Skeletal muscle tissue (tissue), 4 donors: ENCODE data around the gene UBE3A. TPM values are rescaled to one million over a fixed set of nuclear protein-coding genes. Genes with fewer than 3 reads are reported as not detected.

ENCODE experiments used
- H3K27ac ChIP-seq: one replicate; pipeline ENCODE4 v1.7.0; 2013; ENCODE audit warnings: mild to moderate bottlenecking, low read depth, low read length, inconsistent platforms
- H3K27me3 ChIP-seq, 3 donors: one replicate each; pipeline ENCODE4 v1.7.0; 2013; ENCODE audit warnings: low read length in 3 of 3; ENCODE audit not compliant: control insufficient read depth in 3 of 3, insufficient read depth in 3 of 3
- H3K36me3 ChIP-seq, 3 donors: one replicate each; pipeline ENCODE4 v1.7.0; 2013; ENCODE audit warnings: low read length in 3 of 3; ENCODE audit not compliant: control insufficient read depth in 3 of 3, insufficient read depth in 3 of 3
- H3K4me1 ChIP-seq, 3 donors: one replicate each; pipeline ENCODE4 v1.7.0; 2013; ENCODE audit warnings: low read length in 3 of 3, mild to moderate bottlenecking in 3 of 3; ENCODE audit not compliant: control insufficient read depth in 3 of 3, insufficient read depth in 3 of 3
- H3K4me3 ChIP-seq, 3 donors: one replicate each; pipeline ENCODE4 v1.7.0; 2013; ENCODE audit warnings: low read length in 3 of 3
- H3K9ac ChIP-seq, 3 donors: one replicate each; pipeline ENCODE4 v1.7.0; 2013; ENCODE audit warnings: low read length in 3 of 3, mild to moderate bottlenecking in 3 of 3, moderate library complexity in 2 of 3, low read depth in 1 of 3
- H3K9me3 ChIP-seq, 3 donors: one replicate each; pipeline ENCODE4 v1.7.0; 2013; ENCODE audit warnings: low read length in 3 of 3; ENCODE audit not compliant: control insufficient read depth in 3 of 3
- total RNA-seq: library from RNA; depleted of rRNA; stranded (reverse); fragments of >200 nt; gene quantifications from one replicate; pipeline ENCODE4 v1.2.3, GENCODE V29; 2014
- donor health status: Osteomylitis.

Gene UBE3A
- total RNA-seq, 1 donor from 2014 or later = 218 TPM

GRCh38 chr15:25362545-25362944 lies 76.3 kb downstream of the UBE3A start:
- Histone ChIP-seq H3K27me3 (no peaks in the 10 kb centered on the region), H3K4me3 (no peak overlapping the region), H3K9me3 (no peaks in the 10 kb centered on the region), H3K9ac (peak overlapping the region in 1 of 3 donors; percentile 20), H3K4me1 (peaks cover 0 to 8% (median 4%) of the 10 kb centered on the region in 3 donors), H3K36me3 (peaks cover 0 to 9% (median 0%) of the 10 kb centered on the region in 3 donors), H3K27ac (peak overlapping the region; percentile 69)

- Histone ChIP-seq H3K36me3 (peaks cover 0 to 3% (median 0%) of the 10 kb centered on the region in 3 donors), H3K9me3 (no peaks in the 10 kb centered on the region), H3K27ac (no peak overlapping the region), H3K4me3 (no peak overlapping the region), H3K4me1 (peaks cover 6 to 11% (median 11%) of the 10 kb centered on the region in 3 donors), H3K27me3 (no peaks in the 10 kb centered on the region), H3K9ac (no peak overlapping the region)
Measured at GRCh38 chr15:25347707-25348106, 91.1 kb downstream of the UBE3A start.

GRCh38 chr15:25346371-25346770 lies 92.5 kb downstream of the UBE3A start:
- H3K9ac ChIP-seq = peak overlapping the region in 2 of 3 donors; percentile 34 to 36
- H3K27me3 ChIP-seq = no peaks in the 10 kb centered on the region
- peak overlapping the region; percentile 43 for H3K27ac ChIP-seq
- H3K9me3 ChIP-seq = no peaks in the 10 kb centered on the region
- H3K4me1 ChIP-seq = peaks cover 6 to 11% (median 11%) of the 10 kb centered on the region in 3 donors
- peak overlapping the region in 1 of 3 donors; percentile 23 for H3K4me3 ChIP-seq
- peaks cover 0 to 7% (median 0%) of the 10 kb centered on the region in 3 donors for H3K36me3 ChIP-seq

DNA sequence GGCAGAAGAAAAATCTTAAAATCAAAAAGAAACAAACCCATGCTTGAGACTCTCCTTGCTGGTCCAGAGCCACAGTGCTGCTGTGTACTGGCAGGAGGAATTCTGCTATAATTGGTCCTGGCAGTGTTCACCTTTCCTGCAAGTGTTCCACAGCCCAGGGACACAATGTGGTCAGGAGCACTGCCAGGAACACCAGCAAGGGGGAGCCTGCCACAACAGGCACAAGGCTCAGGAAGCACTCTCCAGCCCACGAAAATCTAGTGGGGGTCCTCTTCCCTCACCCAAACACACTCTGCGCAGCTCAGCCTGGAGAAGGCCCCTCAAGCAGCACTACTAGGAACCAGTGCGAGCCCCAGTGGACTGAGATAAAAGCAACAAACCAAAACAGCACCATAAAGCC lies 92.9 kb downstream of the UBE3A start:
- peak overlapping the region in 1 of 3 donors; percentile 23 for H3K4me3 ChIP-seq
- H3K9ac ChIP-seq = peak overlapping the region in 2 of 3 donors; percentile 34 to 36
- H3K4me1 ChIP-seq = peaks cover 6 to 11% (median 11%) of the 10 kb centered on the region in 3 donors
- no peaks in the 10 kb centered on the region for H3K27me3 ChIP-seq
- peak overlapping the region; percentile 43 for H3K27ac ChIP-seq
- H3K36me3 ChIP-seq = peaks cover 0 to 7% (median 0%) of the 10 kb centered on the region in 3 donors
- H3K9me3 ChIP-seq = no peaks in the 10 kb centered on the region

DNA sequence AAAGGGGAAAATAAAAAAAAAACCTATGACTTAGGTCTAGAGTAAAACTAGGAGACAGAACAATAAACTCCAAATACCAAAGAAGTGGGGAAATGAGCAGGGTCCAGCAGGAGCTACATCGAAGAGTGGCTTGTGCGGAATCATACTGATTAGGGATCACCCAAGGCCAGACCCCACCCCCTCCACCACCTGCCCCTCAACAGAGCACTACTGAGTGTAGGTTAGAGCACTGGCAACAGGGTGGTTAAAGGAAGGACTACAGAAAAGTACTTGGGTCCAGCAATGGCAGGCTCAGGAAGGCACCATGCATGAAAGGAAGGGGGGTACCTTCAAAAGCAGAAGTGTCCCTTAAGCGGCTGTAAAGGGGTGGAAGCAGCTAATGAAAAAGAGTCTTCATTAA lies 96.2 kb downstream of the UBE3A start:
- H3K9ac ChIP-seq = no peak overlapping the region
- no peak overlapping the region for H3K27ac ChIP-seq
- no peaks in the 10 kb centered on the region for H3K9me3 ChIP-seq
- H3K4me3 ChIP-seq = no peak overlapping the region
- no peaks in the 10 kb centered on the region for H3K27me3 ChIP-seq
- peaks cover 0 to 16% (median 10%) of the 10 kb centered on the region in 3 donors for H3K36me3 ChIP-seq
- peaks cover 6 to 11% (median 7%) of the 10 kb centered on the region in 3 donors for H3K4me1 ChIP-seq

- H3K27ac ChIP-seq = no peak overlapping the region
Measured at GRCh38 chr15:25339431-25339830, 99.4 kb downstream of the UBE3A start.

GRCh38 chr15:25335279-25335678 lies 103.5 kb downstream of the UBE3A start:
- H3K9ac ChIP-seq = no peak overlapping the region
- H3K9me3 ChIP-seq = no peaks in the 10 kb centered on the region
- H3K36me3 ChIP-seq = peaks cover 0 to 21% (median 13%) of the 10 kb centered on the region in 3 donors
- H3K4me1 ChIP-seq = no peaks in the 10 kb centered on the region
- H3K27ac ChIP-seq = no peak overlapping the region
- H3K4me3 ChIP-seq = no peak overlapping the region
- no peaks in the 10 kb centered on the region for H3K27me3 ChIP-seq

More at GRCh38 chr15:25339431-25339830, 99.4 kb downstream of the UBE3A start:
- Histone ChIP-seq H3K36me3 (peaks cover 0 to 21% (median 17%) of the 10 kb centered on the region in 3 donors), H3K9me3 (no peaks in the 10 kb centered on the region), H3K4me1 (no peaks in the 10 kb centered on the region), H3K4me3 (no peak overlapping the region), H3K9ac (no peak overlapping the region), H3K27me3 (no peaks in the 10 kb centered on the region)

DNA sequence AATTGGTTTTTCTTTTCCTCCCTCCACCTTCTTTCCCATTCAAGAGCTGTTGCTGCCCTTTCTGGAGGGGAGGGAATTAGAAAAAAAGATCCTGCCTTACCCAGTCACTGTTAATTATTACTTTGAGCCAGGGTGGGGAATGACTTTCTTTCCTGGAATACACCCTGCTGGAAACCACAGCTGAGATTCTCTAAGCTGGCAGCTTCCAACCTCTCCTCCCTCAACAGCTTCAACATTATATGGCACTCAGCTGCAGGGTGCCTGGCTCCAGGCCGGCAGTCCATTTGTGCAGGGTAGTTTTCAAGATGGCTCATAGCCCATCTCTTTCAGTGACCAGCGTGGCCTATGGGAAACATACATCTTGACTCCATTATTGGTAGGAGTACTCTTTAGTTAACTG lies 105.8 kb downstream of the UBE3A start:
- no peak overlapping the region for H3K9ac ChIP-seq
- H3K27me3 ChIP-seq = no peaks in the 10 kb centered on the region
- no peaks in the 10 kb centered on the region for H3K9me3 ChIP-seq
- H3K4me1 ChIP-seq = no peaks in the 10 kb centered on the region
- H3K27ac ChIP-seq = no peak overlapping the region
- no peak overlapping the region for H3K4me3 ChIP-seq
- H3K36me3 ChIP-seq = peaks cover 0 to 8% (median 5%) of the 10 kb centered on the region in 3 donors

GRCh38 chr15:25332306-25332705 lies 106.5 kb downstream of the UBE3A start:
- H3K4me3 ChIP-seq = no peak overlapping the region
- no peaks in the 10 kb centered on the region for H3K27me3 ChIP-seq
- no peaks in the 10 kb centered on the region for H3K9me3 ChIP-seq
- peaks cover 0 to 5% (median 5%) of the 10 kb centered on the region in 3 donors for H3K36me3 ChIP-seq
- no peaks in the 10 kb centered on the region for H3K4me1 ChIP-seq
- no peak overlapping the region for H3K9ac ChIP-seq
- no peak overlapping the region for H3K27ac ChIP-seq

DNA sequence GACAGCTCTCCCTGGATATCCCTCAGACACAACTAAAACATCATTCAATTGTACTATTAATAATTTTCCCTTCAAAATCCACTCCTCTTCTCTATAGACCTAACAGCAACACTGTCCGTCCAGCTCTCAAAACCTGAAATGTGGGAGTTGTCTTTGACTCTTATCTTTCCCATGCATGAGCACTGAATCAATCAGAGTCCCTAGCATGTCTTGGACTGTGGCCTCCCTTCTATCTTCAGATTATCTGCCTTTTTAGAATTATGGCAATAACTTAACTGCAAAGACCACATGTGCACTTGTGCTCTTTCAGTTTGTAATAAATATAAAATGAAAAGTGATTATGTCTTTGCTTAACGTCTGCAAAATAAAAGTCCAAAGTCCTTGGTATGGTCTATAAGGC lies 107.0 kb downstream of the UBE3A start:
- H3K9ac ChIP-seq = no peak overlapping the region
- no peak overlapping the region for H3K27ac ChIP-seq
- no peaks in the 10 kb centered on the region for H3K9me3 ChIP-seq
- no peak overlapping the region for H3K4me3 ChIP-seq
- no peaks in the 10 kb centered on the region for H3K4me1 ChIP-seq
- peaks cover 0 to 5% (median 3%) of the 10 kb centered on the region in 3 donors for H3K36me3 ChIP-seq
- H3K27me3 ChIP-seq = no peaks in the 10 kb centered on the region
